Endothelial cell of umbilical vein (primary cell): ENCODE data around the gene CLIC4. TPM values are rescaled to one million over a fixed set of nuclear protein-coding genes. Genes with fewer than 3 reads are reported as not detected.
"Not testable (repeated sequence)": the region's sequence is repeated elsewhere in the genome, so short reads cannot be mapped to it uniquely, and the experiment has no call there.

ENCODE experiments used
- BruUV-seq: library from RNA; stranded (reverse); fragments of 400-500 nt; replicated peaks from 2 replicates; lab custom pipeline; 2021; lab: Mats Ljungman, UMichigan
- CTCF ChIA-PET: fragments of 300-600, 350-600 bp; sonication (Branson Sonifier 250); formaldehyde crosslinking; loops from one replicate; lab custom pipeline; 2021; ENCODE audit warnings: antibody characterized with exemption, inconsistent platforms; lab: Charles Lee
- POLR2A ChIA-PET: fragments of 300-600, 350-600 bp; sonication (Branson Sonifier 250); formaldehyde crosslinking; loops from one replicate; lab custom pipeline; 2021; ENCODE audit warnings: antibody characterized with exemption, inconsistent platforms; lab: Charles Lee
- DNase-seq: peaks from one replicate; pipeline ENCODE4 v3.0.0-alpha.2; 2011; ENCODE audit warnings: low read depth, low spot score
- FAIRE-seq: peaks from 2 replicates; lab custom pipeline; 2011; peaks lifted over from hg19 to GRCh38; lab: Jason Lieb, UNC
- H2AFZ ChIP-seq: 2 replicates; pipeline ENCODE4 v1.6.0; 2012; ENCODE audit warnings: low read depth, low read length, control low read depth, inconsistent platforms
- H3K27ac ChIP-seq: 2 replicates; pipeline ENCODE4 v1.5.1; 2011; ENCODE audit warnings: low read depth, mild to moderate bottlenecking, control low read depth, low read length, moderate library complexity; ENCODE audit not compliant: insufficient read depth
- H3K27me3 ChIP-seq, 2 experiments: 2 replicates each; pipeline versions ENCODE4 v1.6.0 to v1.6.1; 2011; ENCODE audit warnings: low read length in 2 of 2, mixed read lengths in 1 of 2; ENCODE audit not compliant: control insufficient read depth in 2 of 2, insufficient read depth in 2 of 2
- H3K36me3 ChIP-seq, 2 experiments: 2 replicates in 1 of 2; 3 replicates in 1 of 2; pipeline ENCODE4 v1.5.1; 2011; ENCODE audit warnings: low read length in 2 of 2, mild to moderate bottlenecking in 1 of 2, moderate library complexity in 1 of 2; ENCODE audit not compliant: control insufficient read depth in 2 of 2, insufficient read depth in 2 of 2; ENCODE audit errors: extremely low read depth in 1 of 2
- H3K4me1 ChIP-seq: 3 replicates; pipeline ENCODE4 v1.5.1; 2011; ENCODE audit warnings: mild to moderate bottlenecking, low read length; ENCODE audit not compliant: control insufficient read depth, insufficient read depth; ENCODE audit errors: extremely low read depth
- H3K4me2 ChIP-seq: 2 replicates; pipeline ENCODE4 v1.6.1; 2011; ENCODE audit warnings: low read length, control low read depth, mixed read lengths; ENCODE audit not compliant: insufficient read depth
- H3K4me3 ChIP-seq, 3 experiments: fragments of 200-600 bp in 1 of 3; sonication (generic), shearing (Covaris generic) in 1 of 3; replicated peaks in 1 of 3; 2 replicates each; pipeline ENCODE4 v1.5.1; 2011 to 2016; ENCODE audit warnings: control low read depth in 3 of 3, low read length in 3 of 3, mild to moderate bottlenecking in 2 of 3, inconsistent platforms in 1 of 3, low read depth in 1 of 3, moderate library complexity in 1 of 3; ENCODE audit not compliant: insufficient read depth in 1 of 3
- H3K79me2 ChIP-seq: 2 replicates; pipeline ENCODE4 v1.6.0; 2012; ENCODE audit warnings: low read length, inconsistent platforms; ENCODE audit not compliant: control insufficient read depth, insufficient read depth
- H3K9ac ChIP-seq: replicated peaks from 2 replicates; pipeline ENCODE3; 2011; ENCODE audit warnings: low read length, control low read depth; ENCODE audit not compliant: insufficient read depth; ENCODE audit errors: extremely low read depth
- H3K9me1 ChIP-seq: replicated peaks from 3 replicates; pipeline ENCODE4 v1.6.0; 2011; ENCODE audit warnings: mild to moderate bottlenecking, low read length; ENCODE audit not compliant: control insufficient read depth, insufficient read depth; ENCODE audit errors: extremely low read depth
- H3K9me3 ChIP-seq: replicated peaks from 2 replicates; pipeline ENCODE4 v1.5.1; 2012; ENCODE audit warnings: low read length, inconsistent platforms; ENCODE audit not compliant: control insufficient read depth, insufficient read depth
- H4K20me1 ChIP-seq: replicated peaks from 2 replicates; pipeline ENCODE3; 2011; ENCODE audit warnings: mild to moderate bottlenecking, low read length; ENCODE audit not compliant: control insufficient read depth, insufficient read depth; ENCODE audit errors: extremely low read depth
- EZH2 ChIP-seq: IDR thresholded peaks from 2 replicates; pipeline ENCODE4 v1.6.1; 2012; ENCODE audit warnings: borderline replicate concordance, low read depth, mild to moderate bottlenecking, moderate library complexity, low read length, inconsistent platforms; ENCODE audit not compliant: severe bottlenecking
- FOS ChIP-seq: IDR thresholded peaks from 2 replicates; pipeline ENCODE4 v1.6.1; 2011; ENCODE audit warnings: mild to moderate bottlenecking, low read length, moderate library complexity, borderline replicate concordance; ENCODE audit not compliant: insufficient read depth
- GATA2 ChIP-seq: IDR thresholded peaks from 2 replicates; pipeline ENCODE4 v1.7.0; 2011; ENCODE audit warnings: low read depth, mild to moderate bottlenecking, moderate library complexity, mixed read lengths, low read length; ENCODE audit not compliant: insufficient read length, insufficient read depth
- JUN ChIP-seq: IDR thresholded peaks from 2 replicates; pipeline ENCODE4 v1.6.1; 2011; ENCODE audit warnings: borderline replicate concordance, low read depth; ENCODE audit not compliant: insufficient read length, insufficient read depth
- MYC ChIP-seq: IDR thresholded peaks from one replicate; pipeline ENCODE4 v1.6.1; 2011; ENCODE audit warnings: mild to moderate bottlenecking, low read depth, low read length
- POLR2A ChIP-seq: IDR thresholded peaks from 2 replicates; pipeline ENCODE4 v1.6.1; 2012; ENCODE audit warnings: low read depth, mild to moderate bottlenecking, control low read depth, low read length
- POLR2AphosphoS5 ChIP-seq: IDR thresholded peaks from 2 replicates; pipeline ENCODE4 v1.6.1; 2012; ENCODE audit warnings: low read depth, mild to moderate bottlenecking, control low read depth, low read length, moderate library complexity; ENCODE audit not compliant: insufficient read depth
- dilution Hi-C: fragments of 300-500 bp; cut with MboI; formaldehyde crosslinking; loops from one replicate; pipeline ENCODE4 v1.15.0; 2019; ENCODE audit warnings: low sequenced_read_pairs; ENCODE audit not compliant: extremely low pct_ligation_motif_present
- intact Hi-C: fragments of 100-400 bp; cut with micrococcal nuclease; formaldehyde crosslinking; loops from one replicate; pipeline ENCODE4 v1.10.0; 2022
- polyA plus RNA-seq, 4 experiments: library from polyadenylated mRNA; depleted of rRNA in 3 of 4; stranded (reverse) in 3 of 4; unstranded in 1 of 4; fragments of >200 nt; gene quantifications; 2 replicates each; pipeline versions ENCODE4 v1.2.1 to v1.2.3, GENCODE V29; 2011 to 2012; ENCODE audit warnings: missing spikeins in 1 of 4
- total RNA-seq: library from RNA; stranded (reverse); gene quantifications from 2 replicates; pipeline ENCODE4 v1.2.3, GENCODE V29; 2021
- TF ChIP-seq, protein P1 (sequence below): IDR thresholded peaks from 2 replicates; pipeline ENCODE4 v1.6.1; 2011; ENCODE audit not compliant: insufficient read depth, insufficient read length
- TF ChIP-seq, protein P2 (sequence below), 2 donors: IDR thresholded peaks; 1 replicate in 1 of 2; 2 replicates in 1 of 2; pipeline ENCODE4 v1.5.1; 2011; ENCODE audit warnings: low read length in 2 of 2, mild to moderate bottlenecking in 2 of 2, moderate library complexity in 2 of 2, control low read depth in 1 of 2, inconsistent platforms in 1 of 2, low read depth in 1 of 2; ENCODE audit not compliant: insufficient read depth in 1 of 2; ENCODE audit errors: extremely low read depth in 1 of 2

CLIC4 gene
- total and polyA plus RNA-seq, 2 donors (not counting 3 experiments of a cell fraction or from before 2014, with no cell fraction given), result 97.5 to 330 TPM

DNA sequence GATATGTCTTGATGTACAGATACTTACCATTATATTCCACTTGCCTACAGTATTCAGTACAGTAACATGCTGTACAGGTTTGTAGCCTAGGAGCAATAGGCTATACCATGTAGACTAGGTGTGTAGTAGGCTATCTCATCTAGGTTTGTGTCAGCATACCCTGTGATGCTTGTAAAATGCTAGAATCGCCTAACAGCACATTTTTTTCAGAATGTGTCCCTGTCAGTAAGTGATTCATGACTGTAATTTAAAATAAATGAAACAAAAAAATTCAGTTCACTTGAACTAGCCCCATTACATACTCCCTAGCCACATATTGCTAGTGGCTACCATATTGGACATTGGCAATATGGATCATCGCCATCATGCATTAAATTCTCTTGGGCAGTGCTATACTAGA lies 51.3 kb downstream of the CLIC4 start:
- H3K4me3 ChIP-seq, result no peak overlapping the region
- no peak overlapping the region for H3K27ac ChIP-seq
- H3K4me1 ChIP-seq, result peaks cover 8% of the 10 kb centered on the region
- DNase-seq (no peak), FAIRE-seq (no peak)
- peaks cover 72% of the 10 kb centered on the region for H3K79me2 ChIP-seq
- POLR2A ChIA-PET, result no interaction called here
- H3K9me1 ChIP-seq, result no peaks in the 10 kb centered on the region
- no peak overlapping the region for H3K9ac ChIP-seq
- dilution Hi-C loops (no loop called here), intact Hi-C loops (no loop called here)
- peaks cover 0 to 3% of the 10 kb centered on the region in 2 experiments for H3K36me3 ChIP-seq
- no peak overlapping the region for H2AFZ ChIP-seq
- no peaks in the 10 kb centered on the region for H3K27me3 ChIP-seq
- peaks cover 7% of the 10 kb centered on the region for H4K20me1 ChIP-seq
- no peak overlapping the region for H3K4me2 ChIP-seq
- TF ChIP-seq FOS (no peak), POLR2A (no peak), POLR2AphosphoS5 (no peak), GATA2 (no peak), JUN (no peak), EZH2 (no peak), MYC (no peak)
- TF ChIP-seq, protein P1, sequence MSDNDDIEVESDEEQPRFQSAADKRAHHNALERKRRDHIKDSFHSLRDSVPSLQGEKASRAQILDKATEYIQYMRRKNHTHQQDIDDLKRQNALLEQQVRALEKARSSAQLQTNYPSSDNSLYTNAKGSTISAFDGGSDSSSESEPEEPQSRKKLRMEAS, result no peak
- TF ChIP-seq, protein P2, sequence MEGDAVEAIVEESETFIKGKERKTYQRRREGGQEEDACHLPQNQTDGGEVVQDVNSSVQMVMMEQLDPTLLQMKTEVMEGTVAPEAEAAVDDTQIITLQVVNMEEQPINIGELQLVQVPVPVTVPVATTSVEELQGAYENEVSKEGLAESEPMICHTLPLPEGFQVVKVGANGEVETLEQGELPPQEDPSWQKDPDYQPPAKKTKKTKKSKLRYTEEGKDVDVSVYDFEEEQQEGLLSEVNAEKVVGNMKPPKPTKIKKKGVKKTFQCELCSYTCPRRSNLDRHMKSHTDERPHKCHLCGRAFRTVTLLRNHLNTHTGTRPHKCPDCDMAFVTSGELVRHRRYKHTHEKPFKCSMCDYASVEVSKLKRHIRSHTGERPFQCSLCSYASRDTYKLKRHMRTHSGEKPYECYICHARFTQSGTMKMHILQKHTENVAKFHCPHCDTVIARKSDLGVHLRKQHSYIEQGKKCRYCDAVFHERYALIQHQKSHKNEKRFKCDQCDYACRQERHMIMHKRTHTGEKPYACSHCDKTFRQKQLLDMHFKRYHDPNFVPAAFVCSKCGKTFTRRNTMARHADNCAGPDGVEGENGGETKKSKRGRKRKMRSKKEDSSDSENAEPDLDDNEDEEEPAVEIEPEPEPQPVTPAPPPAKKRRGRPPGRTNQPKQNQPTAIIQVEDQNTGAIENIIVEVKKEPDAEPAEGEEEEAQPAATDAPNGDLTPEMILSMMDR (IDR thresholded peaks at IDR 0.05; ENCODE audit: extremely low read depth in 1 of 2, insufficient read depth in 1 of 2, low read depth in 1 of 2, low read length in 2 of 2), result no peak
- CTCF ChIA-PET, result interaction anchor here (1.0 kb wide), 1 partner anchor 9 kb away, joined by 3 read pairs; no protein-coding TSS in a partner anchor
- no peaks in the 10 kb centered on the region for H3K9me3 ChIP-seq
- BruUV-seq, result no TSS peak

DNA sequence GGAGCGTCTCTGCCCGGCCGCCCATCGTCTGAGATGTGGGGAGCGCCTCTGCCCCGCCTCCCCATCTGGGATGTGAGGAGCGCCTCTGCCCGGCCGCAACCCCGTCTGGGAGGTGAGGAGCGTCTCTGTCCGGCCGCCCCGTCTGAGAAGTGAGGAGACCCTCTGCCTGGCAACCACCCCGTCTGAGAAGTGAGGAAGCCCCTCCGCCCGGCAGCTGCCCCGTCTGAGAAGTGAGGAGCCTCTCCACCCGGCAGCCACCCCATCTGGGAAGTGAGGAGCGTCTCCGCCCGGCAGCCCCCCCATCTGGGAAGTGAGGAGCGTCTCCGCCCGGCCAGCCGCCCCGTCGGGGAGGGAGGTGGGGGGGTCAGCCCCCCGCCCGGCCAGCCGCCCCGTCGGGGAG lies 54.0 kb downstream of the CLIC4 start:
- intact Hi-C loops, dilution Hi-C loops, FAIRE-seq, POLR2A ChIA-PET, CTCF ChIA-PET, DNase-seq, H3K9me3 ChIP-seq, H3K27me3 ChIP-seq, H3K9ac ChIP-seq, H3K4me2 ChIP-seq, H4K20me1 ChIP-seq, BruUV-seq, H2AFZ ChIP-seq, H3K27ac ChIP-seq, H3K36me3 ChIP-seq, H3K4me3 ChIP-seq, H3K9me1 ChIP-seq: not testable (repeated sequence)
- Histone ChIP-seq H3K4me1 (peaks cover 21% of the 10 kb centered on the region), H3K79me2 (peaks cover 73% of the 10 kb centered on the region)
